ENCODE data around the gene SPRN. TPM values are rescaled to one million over a fixed set of nuclear protein-coding genes. Genes with fewer than 3 reads are reported as not detected.

The SPRN gene
- total and polyA plus RNA-seq, 2 donors (not counting 1 experiment from before 2014, with no cell fraction given): not detected

- Mint-ChIP-seq H3K27ac (no peak overlapping the region), H3K9me3 (ENCODE audit: insufficient read depth) (no peaks in the 10 kb centered on the region), H3K4me3 (no peak overlapping the region), H3K4me1 (no peaks in the 10 kb centered on the region), H3K27me3 (no peaks in the 10 kb centered on the region)
- H2AFZ ChIP-seq (ENCODE audit: insufficient read depth, low read depth, low read length, poor library complexity, severe bottlenecking): no peak overlapping the region
- DNase-seq: no peak
- no peak overlapping the region for H3K4me3 ChIP-seq (ENCODE audit: control extremely low read depth in 1 of 5, extremely low read depth in 1 of 5, insufficient read depth in 1 of 5, low read depth in 2 of 5, low read length in 4 of 5)
- H3K27me3 ChIP-seq (replicated peaks in 1 of 4; ENCODE audit: control extremely low read depth in 1 of 4, control insufficient read depth in 3 of 4, insufficient read depth in 4 of 4, low read length in 3 of 4): no peaks in the 10 kb centered on the region
- H3K27ac ChIP-seq (ENCODE audit: low read length in 2 of 2): no peak overlapping the region
- no peaks in the 10 kb centered on the region for H3K79me2 ChIP-seq (ENCODE audit: control insufficient read depth, insufficient read depth, low read length)
- H3K9ac ChIP-seq (ENCODE audit: low read length): no peak overlapping the region
- H4K20me1 ChIP-seq (ENCODE audit: control insufficient read depth, insufficient read depth, low read length, poor library complexity, severe bottlenecking): no peaks in the 10 kb centered on the region
- no peak for ATAC-seq (ENCODE audit: low read depth)
- H3K4me2 ChIP-seq (replicated peaks; ENCODE audit: low read depth, low read length, poor library complexity, severe bottlenecking): no peak overlapping the region
- 98% methylated on average over 7 of the region's 14 CpGs for WGBS (ENCODE audit: insufficient coverage)
- intact Hi-C loops (cut with micrococcal nuclease): no loop called here
- peaks cover 0 to 10% (median 0%) of the 10 kb centered on the region in 3 donors for H3K9me3 ChIP-seq (ENCODE audit: control extremely low read depth in 1 of 3, control insufficient read depth in 2 of 3, insufficient read depth in 1 of 3, low read length in 2 of 3)
- no peaks in the 10 kb centered on the region for H3K36me3 ChIP-seq (replicated peaks in 1 of 2; ENCODE audit: control extremely low read depth in 1 of 2, control insufficient read depth in 1 of 2, extremely low read depth in 1 of 2, insufficient read depth in 2 of 2, low read length in 1 of 2)
- no peaks in the 10 kb centered on the region for H3K4me1 ChIP-seq (ENCODE audit: control insufficient read depth in 2 of 2, insufficient read depth in 2 of 2, low read length in 2 of 2)
- no peak for TF ChIP-seq EZH2 (IDR thresholded peaks at IDR 0.05; ENCODE audit: borderline replicate concordance, insufficient read depth, low read depth, low read length, poor library complexity, severe bottlenecking)
- no peak for TF ChIP-seq CTCF (IDR thresholded peaks at IDR 0.05)
- CTCF ChIA-PET: no interaction called here
- POLR2A ChIA-PET: no interaction called here
Observed at GRCh38 chr10:133460208-133460769, 35.9 kb upstream of the SPRN start.

- ATAC-seq (ENCODE audit: low read depth) (no peak), DNase-seq (no peak)
- H3K27ac Mint-ChIP-seq: no peak overlapping the region
- Histone ChIP-seq H3K27ac (ENCODE audit: low read length in 2 of 2) (no peak overlapping the region), H3K4me1 (ENCODE audit: control insufficient read depth in 2 of 2, insufficient read depth in 2 of 2, low read length in 2 of 2) (no peaks in the 10 kb centered on the region), H3K4me2 (replicated peaks; ENCODE audit: low read depth, low read length, poor library complexity, severe bottlenecking) (no peak overlapping the region), H4K20me1 (ENCODE audit: control insufficient read depth, insufficient read depth, low read length, poor library complexity, severe bottlenecking) (no peaks in the 10 kb centered on the region), H3K36me3 (replicated peaks in 1 of 2; ENCODE audit: control extremely low read depth in 1 of 2, control insufficient read depth in 1 of 2, extremely low read depth in 1 of 2, insufficient read depth in 2 of 2, low read length in 1 of 2) (no peaks in the 10 kb centered on the region), H3K9me3 (ENCODE audit: control extremely low read depth in 1 of 3, control insufficient read depth in 2 of 3, insufficient read depth in 1 of 3, low read length in 2 of 3) (peaks cover 0 to 10% (median 0%) of the 10 kb centered on the region in 3 donors), H3K4me3 (ENCODE audit: control extremely low read depth in 1 of 5, extremely low read depth in 1 of 5, insufficient read depth in 1 of 5, low read depth in 2 of 5, low read length in 4 of 5) (no peak overlapping the region), H3K9ac (ENCODE audit: low read length) (no peak overlapping the region), H2AFZ (ENCODE audit: insufficient read depth, low read depth, low read length, poor library complexity, severe bottlenecking) (no peak overlapping the region), H3K79me2 (ENCODE audit: control insufficient read depth, insufficient read depth, low read length) (no peaks in the 10 kb centered on the region), H3K27me3 (replicated peaks in 1 of 4; ENCODE audit: control extremely low read depth in 1 of 4, control insufficient read depth in 3 of 4, insufficient read depth in 4 of 4, low read length in 3 of 4) (no peaks in the 10 kb centered on the region)
- WGBS (ENCODE audit: insufficient coverage): 84% methylated on average over 77 of the region's 81 CpGs
- H3K27me3 Mint-ChIP-seq: no peaks in the 10 kb centered on the region
- CTCF ChIA-PET: no interaction called here
- no peak overlapping the region for H3K4me3 Mint-ChIP-seq
- TF ChIP-seq EZH2 (IDR thresholded peaks at IDR 0.05; ENCODE audit: borderline replicate concordance, insufficient read depth, low read depth, low read length, poor library complexity, severe bottlenecking) (no peak), CTCF (IDR thresholded peaks at IDR 0.05) (no peak)
- intact Hi-C loops (cut with micrococcal nuclease): no loop called here
- no peaks in the 10 kb centered on the region for H3K4me1 Mint-ChIP-seq
- no peaks in the 10 kb centered on the region for H3K9me3 Mint-ChIP-seq (ENCODE audit: insufficient read depth)
- POLR2A ChIA-PET: no interaction called here
Observed at GRCh38 chr10:133459454-133460207, 35.2 kb upstream of the SPRN start.
